H1 (cell line): Measurements from ENCODE around the gene MAGI1. TPM values are rescaled to one million over a fixed set of nuclear protein-coding genes. Genes with fewer than 3 reads are reported as not detected.

Experiments used
- CTCF ChIA-PET: fragments of 300-600 bp; sonication (Branson Sonifier 250); formaldehyde crosslinking; loops from one replicate; lab custom pipeline; 2021; ENCODE audit not compliant: partially characterized antibody; lab: Charles Lee
- POLR2A ChIA-PET: fragments of 300-600 bp; sonication (Branson Sonifier 250); formaldehyde crosslinking; loops from one replicate; lab custom pipeline; 2021; ENCODE audit warnings: inconsistent platforms; ENCODE audit not compliant: partially characterized antibody; lab: Charles Lee
- DNase-seq, 2 experiments: peaks; one replicate each; pipeline versions ENCODE4 v3.0.0 to v3.0.0-alpha.2; 2010 to 2022; ENCODE audit warnings: low spot score in 2 of 2, low read depth in 1 of 2, mixed read lengths in 1 of 2
- FAIRE-seq: peaks from 2 replicates; lab custom pipeline; 2011; peaks lifted over from hg19 to GRCh38; lab: Jason Lieb, UNC
- H2AFZ ChIP-seq: 2 replicates; pipeline ENCODE4 v1.8.1; 2012; ENCODE audit warnings: low read length, inconsistent platforms
- H2AK5ac ChIP-seq: 2 replicates; pipeline ENCODE4 v1.6.1; 2013; ENCODE audit warnings: low read depth, low read length
- H2BK120ac ChIP-seq: replicated peaks from 2 replicates; pipeline ENCODE3; 2013; ENCODE audit warnings: low read depth, low read length, inconsistent platforms
- H2BK12ac ChIP-seq: 2 replicates; pipeline ENCODE4 v1.6.1; 2013; ENCODE audit warnings: low read depth, low read length
- H2BK15ac ChIP-seq: 2 replicates; pipeline ENCODE4 v1.6.1; 2013; ENCODE audit warnings: low read length
- H2BK20ac ChIP-seq: 2 replicates; pipeline ENCODE4 v1.6.1; 2013; ENCODE audit warnings: low read length
- H2BK5ac ChIP-seq: 2 replicates; pipeline ENCODE4 v1.6.1; 2013; ENCODE audit warnings: low read depth, low read length
- H3K14ac ChIP-seq: 2 replicates; pipeline ENCODE4 v1.6.1; 2013; ENCODE audit warnings: inconsistent platforms; ENCODE audit not compliant: insufficient read length
- H3K18ac ChIP-seq: 2 replicates; pipeline ENCODE4 v1.6.1; 2013; ENCODE audit warnings: low read length; ENCODE audit errors: extremely low read depth
- H3K23ac ChIP-seq: 2 replicates; pipeline ENCODE4 v1.6.1; 2013; ENCODE audit warnings: inconsistent platforms; ENCODE audit not compliant: insufficient read length
- H3K23me2 ChIP-seq: 2 replicates; pipeline ENCODE4 v1.6.1; 2013; ENCODE audit warnings: low read depth, low read length
- H3K27ac ChIP-seq: 2 replicates; pipeline ENCODE4 v1.6.1; 2011; ENCODE audit warnings: low read depth, low read length, inconsistent platforms
- H3K27me3 ChIP-seq, 4 experiments: replicated peaks in 1 of 4; 1 replicate in 1 of 4; 2 replicates in 3 of 4; pipeline versions ENCODE4 v1.6.1 to v1.8.1; 2011 to 2013; ENCODE audit warnings: low read length in 3 of 4, mild to moderate bottlenecking in 3 of 4, inconsistent platforms in 2 of 4, mixed read lengths in 2 of 4, moderate library complexity in 1 of 4; ENCODE audit not compliant: control insufficient read depth in 3 of 4, insufficient read depth in 3 of 4; ENCODE audit errors: extremely low read depth in 1 of 4
- H3K36me3 ChIP-seq, 4 experiments: 2 replicates each; pipeline versions ENCODE4 v1.6.1 to v1.8.1; 2011 to 2013; ENCODE audit warnings: mild to moderate bottlenecking in 4 of 4, low read length in 3 of 4, moderate library complexity in 2 of 4, control low read depth in 1 of 4, inconsistent platforms in 1 of 4; ENCODE audit not compliant: insufficient read depth in 4 of 4, control insufficient read depth in 2 of 4
- H3K4ac ChIP-seq: replicated peaks from 2 replicates; pipeline ENCODE3; 2013; ENCODE audit warnings: low read length, low read depth, mixed read lengths, inconsistent platforms; ENCODE audit not compliant: insufficient read length
- H3K4me1 ChIP-seq, 4 experiments: replicated peaks in 1 of 4; 1 replicate in 1 of 4; 2 replicates in 3 of 4; pipeline versions ENCODE4 v1.6.1 to v1.8.1; 2011 to 2013; ENCODE audit warnings: low read length in 3 of 4, inconsistent platforms in 2 of 4, mixed read lengths in 1 of 4; ENCODE audit not compliant: insufficient read depth in 4 of 4, control insufficient read depth in 3 of 4
- H3K4me2 ChIP-seq, 2 experiments: 2 replicates each; pipeline versions ENCODE4 v1.6.1 to v1.8.1; 2011 to 2013; ENCODE audit warnings: low read depth in 2 of 2, low read length in 2 of 2, control low read depth in 1 of 2, inconsistent platforms in 1 of 2, mild to moderate bottlenecking in 1 of 2; ENCODE audit not compliant: insufficient read depth in 1 of 2
- H3K4me3 ChIP-seq, 4 experiments: fragments of 200-600, 300-600 bp in 1 of 4; sonication (generic), shearing (Covaris generic), sonication (Bioruptor Twin) in 1 of 4; 2 replicates each; pipeline versions ENCODE4 v1.5.1 to v1.8.1; 2011 to 2016; ENCODE audit warnings: low read length in 4 of 4, low read depth in 3 of 4, control low read depth in 2 of 4, inconsistent platforms in 2 of 4, mild to moderate bottlenecking in 2 of 4, mixed read lengths in 1 of 4, moderate library complexity in 1 of 4; ENCODE audit not compliant: insufficient read depth in 2 of 4; ENCODE audit errors: extremely low read depth in 1 of 4
- H3K56ac ChIP-seq: replicated peaks from 2 replicates; pipeline ENCODE3; 2013; ENCODE audit warnings: low read depth, mild to moderate bottlenecking, mixed read lengths, low read length, inconsistent platforms; ENCODE audit not compliant: insufficient read length
- H3K79me1 ChIP-seq: 2 replicates; pipeline ENCODE4 v1.6.1; 2013; ENCODE audit warnings: low read depth, low read length, control low read depth
- H3K79me2 ChIP-seq, 2 experiments: 2 replicates each; pipeline versions ENCODE4 v1.6.1 to v1.8.1; 2012 to 2013; ENCODE audit warnings: low read length in 2 of 2, mild to moderate bottlenecking in 2 of 2, inconsistent platforms in 1 of 2; ENCODE audit not compliant: insufficient read depth in 2 of 2, control insufficient read depth in 1 of 2
- H3K9ac ChIP-seq, 4 experiments: replicated peaks in 1 of 4; 1 replicate in 1 of 4; 2 replicates in 3 of 4; pipeline versions ENCODE4 v1.6.1 to v1.8.1; 2011 to 2013; ENCODE audit warnings: low read depth in 3 of 4, low read length in 3 of 4, control low read depth in 2 of 4, mild to moderate bottlenecking in 2 of 4, moderate library complexity in 2 of 4, inconsistent platforms in 1 of 4; ENCODE audit errors: extremely low read depth in 1 of 4
- H3K9me3 ChIP-seq, 2 experiments: 2 replicates each; pipeline versions ENCODE4 v1.6.1 to v1.8.1; 2012 to 2013; ENCODE audit warnings: mild to moderate bottlenecking in 2 of 2, moderate library complexity in 2 of 2, control low read depth in 1 of 2, inconsistent platforms in 1 of 2, low read depth in 1 of 2, low read length in 1 of 2, mixed read lengths in 1 of 2; ENCODE audit not compliant: insufficient read depth in 2 of 2
- H4K20me1 ChIP-seq, 2 experiments: replicated peaks in 1 of 2; 2 replicates each; pipeline versions ENCODE3 to v1.8.1; 2011 to 2013; ENCODE audit warnings: inconsistent platforms in 2 of 2, low read length in 2 of 2, mild to moderate bottlenecking in 1 of 2; ENCODE audit not compliant: insufficient read depth in 2 of 2, control insufficient read depth in 1 of 2
- H4K5ac ChIP-seq: 2 replicates; pipeline ENCODE4 v1.6.1; 2013; ENCODE audit warnings: low read length, low read depth, mixed read lengths, inconsistent platforms; ENCODE audit not compliant: insufficient read length
- H4K8ac ChIP-seq: 2 replicates; pipeline ENCODE4 v1.8.0; 2013; ENCODE audit warnings: mild to moderate bottlenecking, moderate library complexity, low read length, inconsistent platforms; ENCODE audit not compliant: insufficient read depth; ENCODE audit errors: extremely low read depth
- H4K91ac ChIP-seq: replicated peaks from 2 replicates; pipeline ENCODE3; 2013; ENCODE audit warnings: low read length, mixed read lengths, inconsistent platforms; ENCODE audit not compliant: insufficient read length
- ATF3 ChIP-seq: IDR thresholded peaks from 2 replicates; pipeline ENCODE4 v1.6.1; 2011; ENCODE audit warnings: low read depth, mild to moderate bottlenecking, low read length; ENCODE audit not compliant: insufficient read depth
- BCL11A ChIP-seq, 2 experiments: IDR thresholded peaks; one replicate each; pipeline ENCODE4 v1.6.1; 2011; ENCODE audit warnings: low read depth in 2 of 2, low read length in 2 of 2, mild to moderate bottlenecking in 2 of 2
- BRCA1 ChIP-seq: IDR thresholded peaks from 2 replicates; pipeline ENCODE4 v1.6.1; 2012; ENCODE audit warnings: low read depth, low read length, improper control_type of control experiment
- SRF ChIP-seq: IDR thresholded peaks from 2 replicates; pipeline ENCODE4 v1.6.1; 2011; ENCODE audit warnings: mild to moderate bottlenecking, low read depth, low read length, moderate library complexity
- TBP ChIP-seq: IDR thresholded peaks from 2 replicates; pipeline ENCODE4 v1.6.1; 2011; ENCODE audit warnings: low read depth, low read length, improper control_type of control experiment
- TEAD4 ChIP-seq: IDR thresholded peaks from 2 replicates; pipeline ENCODE4 v1.6.1; 2012; ENCODE audit warnings: low read depth, low read length, inconsistent platforms, mixed read lengths
- WGBS, 2 experiments: shearing (Covaris generic) in 1 of 2; methylation state at CpG; one replicate each; pipeline versions ENCODE4 v1.1.6 to v1.1.7; 2013 to 2015; ENCODE audit warnings: low lambda C conversion rate in 2 of 2, mixed read lengths in 2 of 2, inconsistent platforms in 1 of 2, low coverage in 1 of 2, missing lambda C conversion rate in 1 of 2; ENCODE audit not compliant: insufficient replicate concordance in 2 of 2, insufficient coverage in 1 of 2, insufficient read length in 1 of 2; ENCODE audit errors: extremely low coverage in 1 of 2, missing lambda C conversion rate in 1 of 2; 5-methylcytosine and 5-hydroxymethylcytosine counted together
- polyA plus RNA-seq, 7 experiments: library from polyadenylated mRNA; depleted of rRNA in 3 of 7; stranded (reverse) in 5 of 7; unstranded in 2 of 7; fragments of >200 nt in 5 of 7; fragments of 200-250 nt in 2 of 7; gene quantifications; 1 replicate in 5 of 7; 2 replicates in 1 of 7; 4 replicates in 1 of 7; pipeline versions ENCODE4 v1.2.1 to v1.2.3, GENCODE V29; 2011 to 2013; ENCODE audit warnings: missing spikeins in 2 of 7, mixed read lengths in 2 of 7
- total RNA-seq: library from RNA; stranded (reverse); fragmentation: NEBNext Ultra II Directional; extraction: Animal tissue kit (Norgen Biotek cat#: 25700); gene quantifications from 2 replicates; pipeline ENCODE4 v1.2.1, GENCODE V29; 2021

The MAGI1 gene
- total and polyA plus RNA-seq, 2 of the 8 experiments (the other 6 are each of a cell fraction or from before 2014, with no cell fraction given), result 19.8 to 78.0 TPM

GRCh38 chr3:66053550-66054094 lies 14.9 kb upstream of the MAGI1 start:
- no peak overlapping the region for H3K9ac ChIP-seq
- no peak overlapping the region for H3K4me3 ChIP-seq
- no peak overlapping the region for H2BK5ac ChIP-seq
- no peak overlapping the region for H4K5ac ChIP-seq
- no peak for FAIRE-seq
- H2AFZ ChIP-seq, result no peak overlapping the region
- H3K18ac ChIP-seq, result 0 out of 2 replicates have a peak overlapping the region, but pooled peaks have one; percentile 26
- H2BK120ac ChIP-seq, result no peak overlapping the region
- H3K27me3 ChIP-seq, result no peaks in the 10 kb centered on the region
- H3K56ac ChIP-seq, result no peak overlapping the region
- H3K9me3 ChIP-seq, result no peaks in the 10 kb centered on the region
- peaks cover 2 to 10% (median 5%) of the 10 kb centered on the region in 4 experiments; a peak in 5 of 7 replicates for H3K4me1 ChIP-seq
- WGBS, 2 experiments, result 72% methylated on average over 7 of the region's 7 CpGs; no CpG with 5 or more reads in 1 of the 2 experiments
- no peaks in the 10 kb centered on the region for H4K20me1 ChIP-seq
- no peak overlapping the region for H3K14ac ChIP-seq
- no peak overlapping the region for H3K4me2 ChIP-seq
- POLR2A ChIA-PET, result interaction anchor here (1.0 to 1.5 kb wide), 2 partner anchors 14 to 16 kb away, joined by 3 to 6 read pairs; no protein-coding TSS in a partner anchor
- peak overlapping the region; percentile 79 for H3K4ac ChIP-seq
- CTCF ChIA-PET, result interaction anchor here (0.9 to 1.2 kb wide), 2 partner anchors 14 to 81 kb away, joined by 3 read pairs; no protein-coding TSS in a partner anchor
- no peak overlapping the region for H2BK12ac ChIP-seq
- no peak overlapping the region for H4K91ac ChIP-seq
- 0 out of 2 replicates have a peak overlapping the region, but pooled peaks have one; percentile 29 for H2BK20ac ChIP-seq
- H3K23ac ChIP-seq, result no peak overlapping the region
- no peaks in the 10 kb centered on the region for H3K36me3 ChIP-seq
- H2BK15ac ChIP-seq, result no peak overlapping the region
- H3K23me2 ChIP-seq, result no peaks in the 10 kb centered on the region
- H3K27ac ChIP-seq, result no peak overlapping the region
- H4K8ac ChIP-seq, result no peak overlapping the region
- H3K79me1 ChIP-seq, result no peaks in the 10 kb centered on the region
- H3K79me2 ChIP-seq, result no peaks in the 10 kb centered on the region
- no peak for DNase-seq
- no peak overlapping the region for H2AK5ac ChIP-seq
- TF ChIP-seq TEAD4 (no peak), ATF3 (no peak), BCL11A (IDR thresholded peaks at IDR 0.05; ENCODE audit: low read depth in 2 of 2, low read length in 2 of 2) (no peak), BRCA1 (no peak), TBP (no peak), SRF (no peak)
